ENCODE data around the gene NCCRP1.
"Not testable (repeated sequence)": the region's sequence is repeated elsewhere in the genome, so short reads cannot be mapped to it uniquely, and the experiment has no call there.

NCCRP1 gene

DNA sequence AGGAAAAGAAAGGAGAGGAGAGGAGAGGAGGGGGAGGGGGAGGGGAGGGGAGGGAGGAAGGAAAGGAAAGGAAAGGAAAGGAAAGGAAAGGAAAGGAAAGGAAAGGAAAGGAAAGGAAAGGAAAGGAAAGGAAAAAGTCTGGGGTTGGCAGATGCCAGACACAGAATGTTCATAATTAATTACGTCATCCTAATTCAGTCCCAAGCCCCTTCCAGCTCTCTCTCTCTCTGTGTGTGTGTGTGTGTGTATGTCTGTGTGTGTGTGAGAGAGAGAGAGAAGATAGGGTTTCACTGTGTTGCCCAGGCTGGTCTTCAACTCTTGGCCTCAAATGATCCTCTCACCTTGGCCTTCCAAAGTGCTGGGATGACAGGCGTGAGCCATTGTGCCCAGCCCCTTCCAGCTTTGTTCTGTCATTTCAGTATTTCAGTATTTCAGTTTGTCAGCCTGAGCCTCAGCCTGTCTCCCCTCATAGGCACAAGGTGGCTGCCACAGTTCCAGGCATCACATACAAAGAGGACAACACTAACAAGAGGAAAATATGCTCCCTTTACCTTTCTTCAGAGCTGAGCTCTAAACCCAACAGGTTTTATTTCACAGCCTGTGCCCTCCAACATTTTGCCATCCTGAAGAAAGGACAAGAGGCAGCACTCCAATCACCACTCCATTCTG is 33.5 kb downstream of the NCCRP1 start:
- no peak for TF ChIP-seq CTCF (IDR thresholded peaks at IDR 0.05; ENCODE audit: low read depth, low read length)
- no peak overlapping the region for H3K4me3 ChIP-seq (ENCODE audit: low read depth, low read length)

- H3K4me3 ChIP-seq (ENCODE audit: low read depth, low read length): no peak overlapping the region
- no peak for TF ChIP-seq CTCF (IDR thresholded peaks at IDR 0.05; ENCODE audit: low read depth, low read length)
Observed at GRCh38 chr19:39232708-39233107, 35.9 kb downstream of the NCCRP1 start.

GRCh38 chr19:39236527-39236926 is 39.8 kb downstream of the NCCRP1 start:
- no peak for TF ChIP-seq CTCF (IDR thresholded peaks at IDR 0.05; ENCODE audit: low read depth, low read length)
- no peak overlapping the region for H3K4me3 ChIP-seq (ENCODE audit: low read depth, low read length)

DNA sequence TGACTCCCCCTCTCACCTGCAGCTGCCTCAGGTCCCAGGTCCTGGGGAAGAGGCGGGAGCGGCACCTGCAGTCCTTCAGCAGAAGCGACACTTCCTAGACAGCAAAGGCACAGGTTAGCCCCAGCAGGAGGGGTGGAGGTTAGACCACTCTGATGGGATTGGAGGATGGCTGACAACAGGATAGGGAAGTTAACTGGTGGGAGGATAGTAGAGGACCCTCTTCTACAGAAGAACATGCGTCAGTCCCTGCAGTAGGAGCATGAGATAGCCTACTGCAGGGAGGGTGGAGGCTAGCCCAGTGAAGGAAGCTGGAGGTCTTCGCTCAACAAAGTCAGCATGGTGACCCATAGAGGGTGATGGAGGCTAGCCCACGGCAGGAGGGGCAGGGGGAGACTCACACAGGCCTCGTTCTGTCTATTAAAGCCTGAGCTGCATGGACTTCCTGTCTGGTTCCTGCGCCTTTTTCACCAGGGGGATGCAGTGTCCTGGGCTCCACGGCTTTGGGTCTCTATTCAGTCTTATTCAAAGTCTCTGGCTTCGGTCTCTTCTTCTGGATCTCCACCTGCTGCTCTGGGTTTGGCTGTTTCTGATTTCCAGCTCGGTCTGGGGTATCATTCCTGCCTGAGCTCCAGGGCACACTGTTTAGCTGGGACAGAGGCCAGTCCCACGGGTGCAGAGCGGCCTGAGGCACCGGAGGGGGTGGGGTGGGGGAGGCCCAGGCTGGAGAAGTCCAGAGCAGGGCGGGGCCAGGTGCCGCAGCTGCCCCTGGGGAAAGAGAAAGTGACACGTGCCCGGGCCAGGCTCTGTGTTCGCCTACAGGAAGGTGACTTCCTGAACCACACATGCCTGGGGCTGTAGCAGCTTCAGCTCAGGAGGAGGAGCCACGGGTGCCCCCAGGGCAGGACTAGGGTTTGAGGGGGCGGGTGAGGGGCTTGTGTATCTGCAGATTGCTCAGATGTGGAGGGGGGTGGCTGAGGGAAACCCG is 40.7 kb downstream of the NCCRP1 start:
- no peak for TF ChIP-seq CTCF (IDR thresholded peaks at IDR 0.05; ENCODE audit: low read depth, low read length)
- no peak overlapping the region for H3K4me3 ChIP-seq (ENCODE audit: low read depth, low read length)

DNA sequence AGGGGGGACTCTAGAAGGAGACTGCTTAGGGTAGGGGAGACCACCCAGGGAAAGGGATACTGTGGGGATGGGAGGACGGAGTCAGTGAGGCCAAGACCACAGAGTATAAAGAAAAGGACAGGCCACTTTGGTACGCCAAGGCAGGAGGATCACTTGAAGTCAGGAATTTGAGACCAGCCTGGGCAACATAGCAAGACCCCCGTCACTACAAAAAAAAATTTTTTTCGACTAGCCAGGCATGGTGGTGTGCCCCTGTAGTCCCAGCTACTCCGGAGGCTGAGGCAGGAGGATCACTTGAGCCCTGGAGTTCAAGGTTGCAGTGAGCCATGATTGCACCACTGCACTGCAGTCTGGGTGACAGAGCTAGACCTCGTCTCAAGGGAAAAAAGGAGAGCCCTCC is 41.4 kb downstream of the NCCRP1 start:
- H3K4me3 ChIP-seq (ENCODE audit: low read depth, low read length): no peak overlapping the region
- no peak for TF ChIP-seq CTCF (IDR thresholded peaks at IDR 0.05; ENCODE audit: low read depth, low read length)

DNA sequence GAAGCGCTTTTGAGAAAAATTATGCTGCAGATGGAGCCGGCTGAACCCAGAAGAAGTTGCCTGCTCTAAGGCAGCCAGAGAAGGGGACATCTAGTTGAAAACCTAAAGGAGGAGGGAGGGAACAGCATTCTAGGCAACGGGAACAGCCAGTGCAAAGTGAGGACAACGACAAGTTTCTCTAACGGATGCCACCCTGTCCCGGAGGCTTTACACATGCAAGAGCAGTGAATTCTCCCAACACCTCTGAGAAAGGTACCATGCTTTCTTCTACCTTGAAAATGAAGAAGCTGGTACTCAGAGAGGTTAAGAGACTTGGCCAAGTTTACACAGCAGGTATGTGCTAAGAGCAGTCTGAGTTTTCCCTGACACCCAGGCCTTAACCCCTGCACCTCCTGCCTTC is 42.2 kb downstream of the NCCRP1 start:
- no peak overlapping the region for H3K4me3 ChIP-seq (ENCODE audit: low read depth, low read length)
- TF ChIP-seq CTCF (IDR thresholded peaks at IDR 0.05; ENCODE audit: low read depth, low read length): no peak

DNA sequence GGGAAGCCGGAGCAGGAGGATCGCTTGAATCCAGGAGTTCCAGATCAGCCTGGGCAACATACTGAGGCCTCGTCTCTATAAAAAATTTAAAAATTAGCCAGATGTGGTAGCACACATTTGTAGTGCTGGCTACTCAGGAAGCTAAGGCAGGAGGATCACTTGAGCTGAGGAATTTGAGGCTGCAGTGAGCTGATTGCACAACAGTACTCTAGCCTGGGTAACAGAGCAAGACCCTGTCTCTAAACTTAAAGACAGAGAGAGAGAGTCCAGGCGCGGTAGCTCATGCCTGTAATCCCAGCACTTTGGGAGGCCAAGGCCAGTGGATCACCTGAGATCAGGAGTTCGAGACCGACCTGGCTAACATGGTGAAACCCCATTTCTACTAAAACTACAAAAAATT is 43.7 kb downstream of the NCCRP1 start:
- H3K4me3 ChIP-seq (ENCODE audit: low read depth, low read length): no peak overlapping the region

DNA sequence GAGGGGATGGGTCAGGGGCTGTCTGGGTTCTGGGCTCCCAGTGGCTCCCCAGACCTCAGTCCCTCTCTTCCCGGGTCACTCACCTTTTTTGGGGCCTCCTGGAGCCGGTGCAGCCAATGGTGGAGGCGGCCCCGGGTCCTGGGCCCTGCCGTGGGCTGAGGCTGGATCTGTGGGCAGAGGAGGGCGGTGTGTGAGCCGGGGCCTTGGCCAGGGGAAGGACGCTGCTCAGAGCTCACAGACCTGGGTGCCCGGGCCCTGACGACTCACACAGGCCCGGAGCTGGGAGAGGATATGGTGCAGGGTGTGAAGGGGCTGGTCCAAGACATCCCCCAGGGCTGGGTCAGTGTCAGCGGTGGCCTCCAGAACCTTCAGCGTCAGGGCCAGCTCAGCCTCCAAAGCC is 47.0 kb downstream of the NCCRP1 start:
- H3K4me3 ChIP-seq (ENCODE audit: low read depth, low read length): not testable (repeated sequence)

More for the DNA sequence above, 43.7 kb downstream of the NCCRP1 start:
- no peak for TF ChIP-seq CTCF (IDR thresholded peaks at IDR 0.05; ENCODE audit: low read depth, low read length)

GRCh38 chr19:39244410-39245100 is 47.8 kb downstream of the NCCRP1 start, which contains the start of gene IFNL3:
TSS of gene IFNL3 (minus strand) at chr19:39245006. CDS start at chr19:39244967, 39 bp downstream.
- H3K4me3 ChIP-seq (ENCODE audit: low read depth, low read length): not testable (repeated sequence)

DNA sequence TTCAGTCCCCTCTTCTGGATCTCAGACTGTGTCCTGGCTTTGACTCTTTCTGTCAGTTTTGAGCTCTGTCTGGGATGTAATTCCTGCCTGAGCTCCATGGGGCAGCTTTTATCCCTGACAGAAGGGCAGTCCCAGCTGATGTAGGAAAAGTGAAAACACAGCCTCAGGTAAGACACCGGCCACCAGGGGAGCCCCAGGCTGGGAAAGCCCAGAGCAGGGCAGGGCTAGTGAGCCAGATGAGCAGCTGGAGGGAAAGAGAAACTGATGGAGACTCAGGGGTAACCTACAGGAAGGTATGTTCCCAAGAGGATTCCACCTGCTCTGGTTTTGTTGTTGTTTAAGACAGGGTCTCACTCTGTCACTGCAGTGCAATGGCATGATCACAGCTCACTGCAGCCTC is 48.4 kb downstream of the NCCRP1 start:
- not testable (repeated sequence) for H3K4me3 ChIP-seq (ENCODE audit: low read depth, low read length)
